ENCODE results near the gene MPEG1.

DNA sequence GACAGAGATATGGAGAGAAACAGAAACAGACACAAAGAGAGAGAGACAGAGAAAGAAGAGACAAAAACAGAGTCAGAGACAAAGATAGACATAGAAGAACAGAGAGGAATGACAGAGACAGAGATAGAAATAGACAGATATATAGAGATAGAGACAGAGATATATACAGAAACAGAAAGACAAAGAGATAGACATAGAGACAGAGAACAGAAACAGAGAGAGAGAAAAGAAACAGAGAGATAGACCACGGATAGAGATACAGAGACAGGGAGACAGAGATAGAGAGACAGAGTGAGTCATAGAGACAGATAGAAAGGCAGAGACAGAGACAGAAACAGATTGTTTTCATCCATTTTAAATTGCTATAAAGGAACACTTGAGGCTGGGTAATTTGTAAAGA, 12.3 kb upstream of the MPEG1 start:
- TF ChIP-seq POLR2AphosphoS5 (IDR thresholded peaks at IDR 0.05; ENCODE audit: low read depth, low read length) = no peak
- TF ChIP-seq POLR2A (IDR thresholded peaks at IDR 0.05; ENCODE audit: low read depth, low read length) = no peak
- TF ChIP-seq POU2F2 (IDR thresholded peaks at IDR 0.05; ENCODE audit: low read depth, low read length) = no peak
- TF ChIP-seq TAF1 (IDR thresholded peaks at IDR 0.05; ENCODE audit: low read depth, low read length) = no peak
- no peak for TF ChIP-seq PAX5 (IDR thresholded peaks at IDR 0.05; ENCODE audit: insufficient read depth, low read length, severe bottlenecking)

Data from GM12891 (cell line).